Erythroblast (primary cell): ENCODE results near the gene ELAVL1.

ENCODE experiments used
- GATA1 ChIP-seq: IDR thresholded peaks from 2 replicates; pipeline ENCODE4 v1.6.1; 2011; ENCODE audit warnings: low read depth, mild to moderate bottlenecking, control low read depth, low read length, moderate library complexity
- POLR2A ChIP-seq: IDR thresholded peaks from 2 replicates; pipeline ENCODE4 v1.6.1; 2011; ENCODE audit warnings: mild to moderate bottlenecking, low read length

GRCh38 chr19:8001995-8002849 lies 3.2 kb downstream of the ELAVL1 start:
- TF ChIP-seq POLR2A (no peak), GATA1 (no peak)
